Measurements from ENCODE around the gene CDC37L1.

GRCh38 chr9:4714266-4715016 lies 35.1 kb downstream of the CDC37L1 start:
- TF ChIP-seq, protein P1, sequence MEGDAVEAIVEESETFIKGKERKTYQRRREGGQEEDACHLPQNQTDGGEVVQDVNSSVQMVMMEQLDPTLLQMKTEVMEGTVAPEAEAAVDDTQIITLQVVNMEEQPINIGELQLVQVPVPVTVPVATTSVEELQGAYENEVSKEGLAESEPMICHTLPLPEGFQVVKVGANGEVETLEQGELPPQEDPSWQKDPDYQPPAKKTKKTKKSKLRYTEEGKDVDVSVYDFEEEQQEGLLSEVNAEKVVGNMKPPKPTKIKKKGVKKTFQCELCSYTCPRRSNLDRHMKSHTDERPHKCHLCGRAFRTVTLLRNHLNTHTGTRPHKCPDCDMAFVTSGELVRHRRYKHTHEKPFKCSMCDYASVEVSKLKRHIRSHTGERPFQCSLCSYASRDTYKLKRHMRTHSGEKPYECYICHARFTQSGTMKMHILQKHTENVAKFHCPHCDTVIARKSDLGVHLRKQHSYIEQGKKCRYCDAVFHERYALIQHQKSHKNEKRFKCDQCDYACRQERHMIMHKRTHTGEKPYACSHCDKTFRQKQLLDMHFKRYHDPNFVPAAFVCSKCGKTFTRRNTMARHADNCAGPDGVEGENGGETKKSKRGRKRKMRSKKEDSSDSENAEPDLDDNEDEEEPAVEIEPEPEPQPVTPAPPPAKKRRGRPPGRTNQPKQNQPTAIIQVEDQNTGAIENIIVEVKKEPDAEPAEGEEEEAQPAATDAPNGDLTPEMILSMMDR (IDR thresholded peaks at IDR 0.05): no peak
- no peak for TF ChIP-seq ZFX (IDR thresholded peaks at IDR 0.05; ENCODE audit: borderline replicate concordance)
